ENCODE measurements around the gene ACTL8. TPM values are rescaled to one million over a fixed set of nuclear protein-coding genes. Genes with fewer than 3 reads are reported as not detected.

ACTL8 gene
- total RNA-seq, 1 donor from 2014 or later = not detected

- Mint-ChIP-seq H3K9me3 (ENCODE audit: unreplicated experiment) (peaks cover 2% of the 10 kb centered on the region), H3K4me3 (ENCODE audit: unreplicated experiment) (no peak overlapping the region), H3K27ac (ENCODE audit: unreplicated experiment) (no peak overlapping the region), H3K4me1 (ENCODE audit: low read depth, unreplicated experiment) (peaks cover 5% of the 10 kb centered on the region), H3K36me3 (ENCODE audit: unreplicated experiment) (peaks cover 4% of the 10 kb centered on the region), H3K27me3 (ENCODE audit: unreplicated experiment) (peaks cover 6% of the 10 kb centered on the region)
- TF ChIP-seq, protein P1, sequence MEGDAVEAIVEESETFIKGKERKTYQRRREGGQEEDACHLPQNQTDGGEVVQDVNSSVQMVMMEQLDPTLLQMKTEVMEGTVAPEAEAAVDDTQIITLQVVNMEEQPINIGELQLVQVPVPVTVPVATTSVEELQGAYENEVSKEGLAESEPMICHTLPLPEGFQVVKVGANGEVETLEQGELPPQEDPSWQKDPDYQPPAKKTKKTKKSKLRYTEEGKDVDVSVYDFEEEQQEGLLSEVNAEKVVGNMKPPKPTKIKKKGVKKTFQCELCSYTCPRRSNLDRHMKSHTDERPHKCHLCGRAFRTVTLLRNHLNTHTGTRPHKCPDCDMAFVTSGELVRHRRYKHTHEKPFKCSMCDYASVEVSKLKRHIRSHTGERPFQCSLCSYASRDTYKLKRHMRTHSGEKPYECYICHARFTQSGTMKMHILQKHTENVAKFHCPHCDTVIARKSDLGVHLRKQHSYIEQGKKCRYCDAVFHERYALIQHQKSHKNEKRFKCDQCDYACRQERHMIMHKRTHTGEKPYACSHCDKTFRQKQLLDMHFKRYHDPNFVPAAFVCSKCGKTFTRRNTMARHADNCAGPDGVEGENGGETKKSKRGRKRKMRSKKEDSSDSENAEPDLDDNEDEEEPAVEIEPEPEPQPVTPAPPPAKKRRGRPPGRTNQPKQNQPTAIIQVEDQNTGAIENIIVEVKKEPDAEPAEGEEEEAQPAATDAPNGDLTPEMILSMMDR (IDR thresholded peaks at IDR 0.05; ENCODE audit: partially characterized antibody, unreplicated experiment) = no peak
- no peak for DNase-seq
Observed at GRCh38 chr1:17857996-17858395, 102.9 kb downstream of the ACTL8 start.

GRCh38 chr1:17860812-17861211 lies 105.7 kb downstream of the ACTL8 start:
- Mint-ChIP-seq H3K4me3 (ENCODE audit: unreplicated experiment) (no peak overlapping the region), H3K9me3 (ENCODE audit: unreplicated experiment) (peaks cover 2% of the 10 kb centered on the region), H3K36me3 (ENCODE audit: unreplicated experiment) (peaks cover 4% of the 10 kb centered on the region), H3K4me1 (ENCODE audit: low read depth, unreplicated experiment) (peaks cover 9% of the 10 kb centered on the region), H3K27me3 (ENCODE audit: unreplicated experiment) (peaks cover 5% of the 10 kb centered on the region), H3K27ac (ENCODE audit: unreplicated experiment) (no peak overlapping the region)
- TF ChIP-seq, protein P1 (IDR thresholded peaks at IDR 0.05; ENCODE audit: partially characterized antibody, unreplicated experiment) = no peak
- no peak for DNase-seq

GRCh38 chr1:17861685-17862084 lies 106.6 kb downstream of the ACTL8 start:
- Mint-ChIP-seq H3K4me3 (ENCODE audit: unreplicated experiment) (no peak overlapping the region), H3K27me3 (ENCODE audit: unreplicated experiment) (peaks cover 5% of the 10 kb centered on the region), H3K27ac (ENCODE audit: unreplicated experiment) (no peak overlapping the region), H3K36me3 (ENCODE audit: unreplicated experiment) (peaks cover 4% of the 10 kb centered on the region), H3K9me3 (ENCODE audit: unreplicated experiment) (peaks cover 2% of the 10 kb centered on the region), H3K4me1 (ENCODE audit: low read depth, unreplicated experiment) (peaks cover 9% of the 10 kb centered on the region)
- TF ChIP-seq, protein P1 (IDR thresholded peaks at IDR 0.05; ENCODE audit: partially characterized antibody, unreplicated experiment) = no peak
- no peak for DNase-seq

GRCh38 chr1:17862121-17862520 lies 107.0 kb downstream of the ACTL8 start:
- H3K27me3 Mint-ChIP-seq (ENCODE audit: unreplicated experiment) = peaks cover 5% of the 10 kb centered on the region

More at GRCh38 chr1:17862121-17862520, 107.0 kb downstream of the ACTL8 start:
- peaks cover 9% of the 10 kb centered on the region for H3K4me1 Mint-ChIP-seq (ENCODE audit: low read depth, unreplicated experiment)
- TF ChIP-seq, protein P1 (IDR thresholded peaks at IDR 0.05; ENCODE audit: partially characterized antibody, unreplicated experiment) = no peak
- H3K27ac Mint-ChIP-seq (ENCODE audit: unreplicated experiment) = no peak overlapping the region
- DNase-seq = no peak
- peaks cover 2% of the 10 kb centered on the region for H3K9me3 Mint-ChIP-seq (ENCODE audit: unreplicated experiment)
- H3K4me3 Mint-ChIP-seq (ENCODE audit: unreplicated experiment) = no peak overlapping the region
- H3K36me3 Mint-ChIP-seq (ENCODE audit: unreplicated experiment) = peaks cover 4% of the 10 kb centered on the region
